Lower leg skin (tissue), 3 donors: ENCODE measurements around the gene UBR4.

ENCODE experiments used
- CTCF ChIP-seq, 3 donors: fragments of 450-650 bp; IDR thresholded peaks; one replicate each; pipeline ENCODE4 v1.5.1; 2016; ENCODE audit warnings: antibody characterized with exemption in 3 of 3, mild to moderate bottlenecking in 3 of 3, moderate library complexity in 2 of 3
- POLR2A ChIP-seq, 2 donors: fragments of 450-650 bp; IDR thresholded peaks; one replicate each; pipeline ENCODE4 v1.6.1; 2016 to 2017; ENCODE audit warnings: antibody characterized with exemption in 2 of 2, mild to moderate bottlenecking in 1 of 2, moderate library complexity in 1 of 2

DNA sequence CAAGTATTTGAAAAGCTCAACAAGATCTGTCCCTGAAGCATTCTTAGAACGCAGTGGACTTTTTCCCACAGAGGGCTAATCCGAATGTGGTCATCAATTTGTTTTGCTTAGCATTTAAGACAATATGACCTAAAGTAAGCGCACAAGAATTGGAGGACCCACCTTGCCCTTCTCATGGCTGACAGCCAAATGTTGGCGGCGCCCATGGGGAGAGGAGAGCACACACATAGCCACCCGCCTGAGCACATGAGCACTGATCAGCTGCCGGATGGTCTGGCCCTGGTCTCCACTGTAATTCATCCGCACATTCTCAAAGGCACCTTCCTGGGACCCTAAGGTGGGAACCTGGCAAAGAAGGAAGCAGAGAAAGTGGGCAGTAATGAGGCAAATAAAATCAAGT, 52.4 kb downstream of the UBR4 start:
- TF ChIP-seq CTCF (IDR thresholded peaks at IDR 0.05), result no peak
- TF ChIP-seq POLR2A (IDR thresholded peaks at IDR 0.05), result no peak
